ENCODE data around the gene USP34.

GRCh38 chr2:61328707-61329251, 142.1 kb downstream of the USP34 start:
- TF ChIP-seq ZNF274 (IDR thresholded peaks at IDR 0.05; ENCODE audit: low read depth, low read length) (no peak), YY1 (IDR thresholded peaks at IDR 0.05; ENCODE audit: insufficient read depth, insufficient read length) (no peak)

All from NT2/D1 (cell line).